ENCODE measurements around the gene ADCY7.

- TF ChIP-seq CTCF (conservative IDR thresholded peaks at IDR 0.05) (no peak), EZH2 (IDR thresholded peaks at IDR 0.05; ENCODE audit: low read depth) (no peak)
These were observed 20.3 kb downstream of the ADCY7 start for GRCh38 chr16:50286681-50287080.
